ENCODE data around the gene S100A13. TPM values are rescaled to one million over a fixed set of nuclear protein-coding genes. Genes with fewer than 3 reads are reported as not detected.
"Not testable (repeated sequence)": the region's sequence is repeated elsewhere in the genome, so short reads cannot be mapped to it uniquely, and the experiment has no call there.

S100A13 gene
- 100 to 1,000 TPM; 219 to 545 (median 343) TPM for total RNA-seq

GRCh38 chr1:153626904-153627714 is at the start of gene S100A13:
Gene S100A13 (minus strand): TSS chr1:153627505. CDS start chr1:153626472, 1,033 bp downstream.
- DNase-seq = peak; percentile 94 to 95
- Histone ChIP-seq H3K36me3 (peaks cover 0 to 2% of the 10 kb centered on the region in 2 donors), H3K27ac (peak within 1 kb of the TSS; percentile 96 to 99 (median 96)), H3K27me3 (no peaks in the 10 kb centered on the region), H3K4me1 (peaks cover 65 to 74% of the 10 kb centered on the region in 2 donors), H3K4me3 (replicated peaks in 1 of 3) (peak within 1 kb of the TSS in 2 of 3 donors; percentile 2 to 47), H3K9me3 (no peaks in the 10 kb centered on the region)
- intact Hi-C loops (cut with DNase I) = no loop called here
- WGBS, 2 donors = 0 to 14% methylated on average over 11 to 23 of the region's 28 CpGs
- TF ChIP-seq POLR2A (IDR thresholded peaks at IDR 0.05) = peak; percentile 64 to 82
- TF ChIP-seq, protein P1, sequence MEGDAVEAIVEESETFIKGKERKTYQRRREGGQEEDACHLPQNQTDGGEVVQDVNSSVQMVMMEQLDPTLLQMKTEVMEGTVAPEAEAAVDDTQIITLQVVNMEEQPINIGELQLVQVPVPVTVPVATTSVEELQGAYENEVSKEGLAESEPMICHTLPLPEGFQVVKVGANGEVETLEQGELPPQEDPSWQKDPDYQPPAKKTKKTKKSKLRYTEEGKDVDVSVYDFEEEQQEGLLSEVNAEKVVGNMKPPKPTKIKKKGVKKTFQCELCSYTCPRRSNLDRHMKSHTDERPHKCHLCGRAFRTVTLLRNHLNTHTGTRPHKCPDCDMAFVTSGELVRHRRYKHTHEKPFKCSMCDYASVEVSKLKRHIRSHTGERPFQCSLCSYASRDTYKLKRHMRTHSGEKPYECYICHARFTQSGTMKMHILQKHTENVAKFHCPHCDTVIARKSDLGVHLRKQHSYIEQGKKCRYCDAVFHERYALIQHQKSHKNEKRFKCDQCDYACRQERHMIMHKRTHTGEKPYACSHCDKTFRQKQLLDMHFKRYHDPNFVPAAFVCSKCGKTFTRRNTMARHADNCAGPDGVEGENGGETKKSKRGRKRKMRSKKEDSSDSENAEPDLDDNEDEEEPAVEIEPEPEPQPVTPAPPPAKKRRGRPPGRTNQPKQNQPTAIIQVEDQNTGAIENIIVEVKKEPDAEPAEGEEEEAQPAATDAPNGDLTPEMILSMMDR (IDR thresholded peaks at IDR 0.05) = peak in 4 of 6 experiments; percentile 8 to 69 (median 56)

DNA sequence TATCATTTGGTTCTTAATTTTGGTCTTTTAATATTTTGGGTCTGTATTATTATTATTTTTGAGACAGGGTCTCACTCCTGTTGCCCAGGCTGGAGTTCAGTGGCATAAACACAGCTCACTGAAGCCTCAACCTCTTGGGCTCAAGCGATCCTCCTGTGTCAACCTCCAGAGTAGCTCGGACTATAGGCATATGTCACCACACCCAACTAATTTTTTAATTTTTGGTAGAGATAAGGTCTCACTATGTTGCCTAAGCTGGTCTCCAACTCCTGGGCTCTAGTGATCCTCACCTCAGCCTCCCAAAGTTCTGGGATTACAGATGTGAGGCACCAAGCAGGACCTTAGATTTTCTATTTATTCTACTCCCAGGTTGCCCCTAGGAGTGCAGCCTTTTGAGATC is 46.2 kb upstream of the S100A13 start:
- no peak for DNase-seq
- Histone ChIP-seq H3K27me3 (no peaks in the 10 kb centered on the region), H3K4me1 (peaks cover 16 to 19% of the 10 kb centered on the region in 2 donors), H3K36me3 (peaks cover 0 to 11% of the 10 kb centered on the region in 2 donors), H3K27ac (no peak overlapping the region), H3K9me3 (no peaks in the 10 kb centered on the region), H3K4me3 (replicated peaks in 1 of 3) (no peak overlapping the region)
- intact Hi-C loops (cut with DNase I) = loop anchor here (10.0 kb wide), 1 partner anchor 311 kb away; the partner anchor contains the start of gene RAB13
- TF ChIP-seq, protein P1 (IDR thresholded peaks at IDR 0.05) = no peak
- TF ChIP-seq POLR2A (IDR thresholded peaks at IDR 0.05) = no peak
- WGBS, 2 donors = 94 to 96% methylated on average over 2 of the region's 2 CpGs

GRCh38 chr1:153671628-153672353 is 44.5 kb upstream of the S100A13 start:
- H3K27me3 ChIP-seq, H3K9me3 ChIP-seq, DNase-seq: not testable (repeated sequence)
- peak overlapping the region; percentile 73 to 90 (median 84) for H3K27ac ChIP-seq
- peak overlapping the region in 2 of 3 donors; percentile 19 to 28 for H3K4me3 ChIP-seq (replicated peaks in 1 of 3)
- intact Hi-C loops (cut with DNase I) = loop anchor here (10.0 kb wide), 1 partner anchor 313 kb away; the partner anchor contains the start of gene RAB13
- H3K4me1 ChIP-seq = peaks cover 8 to 12% of the 10 kb centered on the region in 2 donors
- peaks cover 13 to 20% of the 10 kb centered on the region in 2 donors for H3K36me3 ChIP-seq
- WGBS, 2 donors = 10 to 13% methylated on average over 28 of the region's 28 CpGs

DNA sequence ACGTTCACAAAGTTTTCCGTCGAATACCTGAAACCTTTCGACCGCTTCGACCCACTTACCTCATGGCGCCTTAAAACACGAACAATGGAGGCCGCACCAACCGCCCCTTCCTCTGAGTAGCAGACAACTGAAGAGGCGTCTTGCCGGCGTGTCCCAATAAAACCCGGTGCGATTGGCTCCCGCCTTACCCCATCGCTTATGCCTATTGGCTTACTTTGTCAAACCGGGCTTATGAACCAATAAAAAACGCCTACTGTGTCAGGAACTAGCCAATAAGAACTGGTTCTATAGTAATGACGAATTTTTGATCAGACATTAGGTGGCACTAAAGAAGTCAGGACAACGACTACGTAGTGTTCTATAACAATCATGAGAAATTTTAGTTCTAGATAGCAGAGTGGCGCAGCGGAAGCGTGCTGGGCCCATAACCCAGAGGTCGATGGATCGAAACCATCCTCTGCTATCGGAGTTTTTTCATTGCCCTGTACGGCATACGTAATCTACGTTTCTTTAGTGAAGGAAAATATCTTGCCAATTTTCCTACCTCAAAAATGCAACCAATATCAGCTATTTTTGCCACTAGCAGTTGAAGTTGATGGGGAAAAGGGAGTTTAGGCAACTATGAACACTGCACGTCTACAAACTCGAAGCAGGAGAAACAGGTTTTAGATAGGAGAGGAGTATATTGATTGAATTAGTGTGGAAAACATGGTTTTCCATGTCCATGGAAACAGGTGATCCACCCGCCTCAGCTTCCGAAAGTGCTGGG is 43.7 kb upstream of the S100A13 start, which contains the start of gene ILF2:
Gene ILF2 (minus strand): TSS at position 135 of the 769 bp plus-strand sequence. CDS start 71 bp downstream, at position 64.
- no peaks in the 10 kb centered on the region for H3K9me3 ChIP-seq
- peaks cover 21 to 28% of the 10 kb centered on the region in 2 donors for H3K36me3 ChIP-seq
- peak in 1 of 2 donors; percentile 89 for TF ChIP-seq POLR2A (IDR thresholded peaks at IDR 0.05)
- TF ChIP-seq, protein P1 (IDR thresholded peaks at IDR 0.05) = peak in 2 of 6 experiments; percentile 5 to 8
- peaks cover 8 to 12% of the 10 kb centered on the region in 2 donors for H3K4me1 ChIP-seq
- peak within 1 kb of the TSS; percentile 72 to 95 (median 80) for H3K4me3 ChIP-seq (replicated peaks in 1 of 3)
- intact Hi-C loops (cut with DNase I) = loop anchor here (10.0 kb wide), 1 partner anchor 314 kb away; the partner anchor contains the start of gene RAB13
- peak; percentile 97 for DNase-seq
- H3K27ac ChIP-seq = peak within 1 kb of the TSS; percentile 73 to 90 (median 84)
- no peaks in the 10 kb centered on the region for H3K27me3 ChIP-seq
- 0% methylated on average over 35 of the region's 35 CpGs for WGBS, 2 donors

All from thyroid gland (tissue), 4 donors.